Femur (tissue), 1 donor: ENCODE data around the gene MAD1L1.

Experiments
- DNase-seq: peaks from one replicate; pipeline ENCODE4 v3.0.0-alpha.2; 2017

The MAD1L1 gene

DNA sequence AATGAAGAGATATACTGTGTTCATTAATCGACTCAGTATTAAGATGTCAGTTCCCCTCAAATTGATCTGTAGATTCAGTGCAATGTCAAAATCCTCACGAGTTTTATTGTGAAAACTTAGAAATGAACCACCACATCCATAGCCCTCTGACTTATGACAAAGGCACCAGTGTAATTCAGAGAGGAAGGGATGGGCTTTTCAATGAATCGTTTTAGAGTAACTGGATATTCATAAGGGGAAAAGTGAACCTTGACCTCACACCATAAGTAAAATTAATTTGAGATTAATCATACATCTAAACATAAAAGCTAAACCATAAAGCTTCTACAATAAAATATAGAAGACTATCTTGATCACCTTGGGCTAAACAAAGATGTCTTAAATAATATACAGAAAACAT, 434.6 kb downstream of the MAD1L1 start:
- no peak for DNase-seq

DNA sequence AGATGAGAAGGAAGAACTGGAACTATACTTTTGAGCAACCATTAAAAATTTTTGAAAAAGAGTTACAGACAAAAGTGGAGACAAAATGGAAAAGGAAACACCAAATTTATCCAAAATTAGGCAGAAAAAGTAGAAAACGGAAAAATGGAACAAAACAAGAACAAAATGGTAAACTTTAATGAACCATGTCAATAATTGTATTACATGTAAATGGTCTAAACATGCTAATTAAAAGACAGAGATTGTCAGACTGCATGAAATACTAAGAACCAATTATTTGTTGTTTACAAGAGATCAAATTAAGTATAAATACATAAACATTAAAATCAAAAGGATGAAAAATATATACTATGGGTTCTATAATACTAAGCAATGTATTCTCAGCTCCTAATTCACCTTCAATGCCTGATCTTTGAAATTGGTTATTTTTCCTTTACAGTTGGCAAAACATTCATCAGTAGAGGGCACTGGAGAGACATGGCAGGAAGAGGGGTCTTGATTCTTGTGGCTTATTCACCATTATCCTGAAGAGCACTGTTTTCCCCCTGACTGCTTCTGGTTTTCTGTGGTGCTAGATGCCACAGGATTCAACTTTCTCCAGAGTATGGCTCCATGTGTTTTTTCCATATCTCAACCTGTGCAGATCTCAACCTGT, 437.7 kb downstream of the MAD1L1 start:
- no peak for DNase-seq

GRCh38 chr7:1787681-1788235, 445.0 kb downstream of the MAD1L1 start:
- DNase-seq, result no peak

GRCh38 chr7:1787241-1787640, 445.5 kb downstream of the MAD1L1 start:
- DNase-seq, result no peak

- DNase-seq, result no peak
Observed at GRCh38 chr7:1785839-1786238, 446.9 kb downstream of the MAD1L1 start.

GRCh38 chr7:1781369-1781768, 451.4 kb downstream of the MAD1L1 start:
- DNase-seq, result no peak

GRCh38 chr7:1779445-1779844, 453.3 kb downstream of the MAD1L1 start:
- no peak for DNase-seq

GRCh38 chr7:1777122-1777521, 455.6 kb downstream of the MAD1L1 start:
- no peak for DNase-seq

DNA sequence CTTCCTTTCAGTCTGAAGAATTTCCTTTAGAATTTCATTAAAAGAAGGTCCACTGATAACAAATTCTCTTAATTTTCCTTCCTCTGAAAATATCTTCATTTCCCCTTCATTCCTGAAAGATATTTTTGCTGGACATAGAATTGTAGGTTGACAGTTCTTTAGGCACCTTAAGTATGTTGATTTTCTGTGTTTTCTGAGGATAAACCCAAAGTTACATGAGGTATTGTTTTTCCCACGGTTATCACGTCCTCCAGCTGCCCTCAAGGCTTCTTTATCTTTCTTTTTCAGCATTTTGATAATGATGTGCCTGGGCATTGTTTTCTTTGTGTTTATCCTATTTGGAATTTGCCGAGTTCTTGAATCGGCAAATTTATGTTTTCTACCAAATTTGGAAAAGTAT, 457.4 kb downstream of the MAD1L1 start:
- DNase-seq, result no peak

GRCh38 chr7:1770331-1770730, 462.4 kb downstream of the MAD1L1 start:
- DNase-seq, result no peak

GRCh38 chr7:1769286-1770200, 463.2 kb downstream of the MAD1L1 start:
- DNase-seq, result no peak

DNA sequence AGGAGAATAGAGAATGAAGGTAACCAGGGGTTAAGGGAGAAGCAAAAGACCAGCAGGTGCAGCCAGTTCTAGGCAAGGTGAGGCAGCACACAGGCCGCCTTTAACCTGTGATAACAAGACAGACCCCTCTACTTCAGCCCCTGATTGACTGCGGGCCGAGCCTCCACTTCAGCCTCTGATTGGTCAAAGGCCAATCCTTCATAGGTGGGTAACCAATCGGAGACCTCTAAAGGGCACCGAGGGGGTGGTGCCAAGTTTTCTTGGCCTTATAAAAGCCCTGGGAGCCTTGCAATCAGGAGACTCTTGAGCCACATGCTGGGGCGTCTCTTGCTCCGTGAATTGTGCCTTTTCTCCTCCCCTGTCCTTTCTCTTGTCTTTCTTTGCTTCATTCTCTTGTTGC, 463.9 kb downstream of the MAD1L1 start:
- DNase-seq, result no peak

DNA sequence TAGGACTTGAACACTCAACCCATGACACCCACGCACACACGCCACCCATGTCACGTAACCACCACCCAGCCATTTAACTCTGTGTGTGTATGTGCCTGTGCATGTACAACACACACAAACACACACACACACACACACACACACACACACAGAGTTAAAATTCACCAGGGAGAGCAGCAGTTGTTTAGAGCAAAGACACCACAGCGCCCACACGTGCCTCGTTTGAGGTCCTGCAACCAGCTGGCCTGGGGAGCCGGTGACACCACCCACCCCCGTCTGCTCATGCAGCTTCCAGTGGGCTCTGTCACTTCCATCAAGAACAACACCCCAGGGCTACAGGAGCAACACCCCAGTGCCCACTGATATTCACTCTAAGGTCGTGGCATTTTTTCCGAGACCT, 465.2 kb downstream of the MAD1L1 start:
- no peak for DNase-seq
